ENCODE data around the gene EIF6. TPM values are rescaled to one million over a fixed set of nuclear protein-coding genes. Genes with fewer than 3 reads are reported as not detected.

The EIF6 gene
- total RNA-seq, 2 experiments from 2014 or later = 24.9 to 25.8 TPM

DNA sequence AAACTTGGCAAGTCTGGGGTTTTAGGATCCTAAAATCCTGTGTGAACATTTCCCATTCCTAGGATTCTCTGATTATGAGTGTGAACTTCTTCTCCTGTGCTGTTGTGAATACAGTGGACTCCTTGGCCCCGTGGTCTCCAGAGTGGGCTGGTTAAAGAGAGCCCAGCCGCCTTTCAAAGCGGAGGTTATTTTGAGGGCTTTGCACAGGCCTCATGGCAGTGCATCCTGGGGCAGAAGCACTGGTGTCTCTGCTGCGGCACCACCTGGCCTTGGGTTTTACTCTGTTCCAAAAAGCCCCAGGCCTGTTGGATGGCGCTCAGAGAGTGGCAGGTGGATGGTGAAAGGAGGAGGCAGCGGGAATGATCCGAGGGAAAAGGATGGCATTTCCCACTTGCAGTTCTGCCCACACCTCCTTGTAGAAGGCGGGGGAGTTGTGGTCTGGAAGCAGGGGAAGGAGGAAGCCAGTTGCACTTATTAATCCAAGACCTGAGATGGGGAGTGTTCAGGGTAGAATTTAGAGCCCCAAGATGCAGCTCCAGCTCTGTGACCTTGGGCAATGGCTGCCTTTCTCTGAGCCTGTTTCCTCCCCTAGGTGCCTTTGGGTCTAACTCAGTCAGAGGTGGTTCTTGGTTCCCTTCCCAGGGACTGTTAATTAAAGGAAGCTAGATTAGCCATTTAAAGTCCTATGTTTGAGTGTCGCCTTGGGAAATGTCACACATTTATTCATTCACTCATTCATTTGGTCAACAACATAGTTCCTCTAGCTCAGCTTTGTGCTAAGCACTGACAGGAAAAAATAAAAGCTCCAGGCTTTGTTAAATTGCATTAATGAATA lies 35.7 kb downstream of the EIF6 start:
- peaks cover 19% of the 10 kb centered on the region for H3K4me1 Mint-ChIP-seq (ENCODE audit: low read depth)
- no peaks in the 10 kb centered on the region for H3K9me3 Mint-ChIP-seq
- no peak overlapping the region for H3K27ac ChIP-seq (ENCODE audit: low read depth in 1 of 2, low read length in 2 of 2)
- H3K4me3 ChIP-seq (ENCODE audit: low read length) = no peak overlapping the region
- H3K36me3 ChIP-seq (ENCODE audit: insufficient read depth, low read length) = peaks cover 2% of the 10 kb centered on the region
- POLR2A ChIA-PET = interaction anchor here (0.6 kb wide), 1 partner anchor 260 kb away, joined by 3 read pairs; no protein-coding TSS in a partner anchor
- TF ChIP-seq, protein P1, sequence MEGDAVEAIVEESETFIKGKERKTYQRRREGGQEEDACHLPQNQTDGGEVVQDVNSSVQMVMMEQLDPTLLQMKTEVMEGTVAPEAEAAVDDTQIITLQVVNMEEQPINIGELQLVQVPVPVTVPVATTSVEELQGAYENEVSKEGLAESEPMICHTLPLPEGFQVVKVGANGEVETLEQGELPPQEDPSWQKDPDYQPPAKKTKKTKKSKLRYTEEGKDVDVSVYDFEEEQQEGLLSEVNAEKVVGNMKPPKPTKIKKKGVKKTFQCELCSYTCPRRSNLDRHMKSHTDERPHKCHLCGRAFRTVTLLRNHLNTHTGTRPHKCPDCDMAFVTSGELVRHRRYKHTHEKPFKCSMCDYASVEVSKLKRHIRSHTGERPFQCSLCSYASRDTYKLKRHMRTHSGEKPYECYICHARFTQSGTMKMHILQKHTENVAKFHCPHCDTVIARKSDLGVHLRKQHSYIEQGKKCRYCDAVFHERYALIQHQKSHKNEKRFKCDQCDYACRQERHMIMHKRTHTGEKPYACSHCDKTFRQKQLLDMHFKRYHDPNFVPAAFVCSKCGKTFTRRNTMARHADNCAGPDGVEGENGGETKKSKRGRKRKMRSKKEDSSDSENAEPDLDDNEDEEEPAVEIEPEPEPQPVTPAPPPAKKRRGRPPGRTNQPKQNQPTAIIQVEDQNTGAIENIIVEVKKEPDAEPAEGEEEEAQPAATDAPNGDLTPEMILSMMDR (IDR thresholded peaks at IDR 0.05) = no peak
- H3K27ac Mint-ChIP-seq = no peak overlapping the region
- H3K27me3 ChIP-seq (ENCODE audit: control insufficient read depth in 1 of 2, insufficient read depth in 2 of 2, low read length in 2 of 2) = no peaks in the 10 kb centered on the region
- CTCF ChIA-PET = no interaction called here
- H3K9me3 ChIP-seq (ENCODE audit: control insufficient read depth in 1 of 2, insufficient read depth in 1 of 2, low read length in 2 of 2) = no peaks in the 10 kb centered on the region
- H3K27me3 Mint-ChIP-seq = no peaks in the 10 kb centered on the region
- H3K36me3 Mint-ChIP-seq (ENCODE audit: low read depth) = no peaks in the 10 kb centered on the region
- intact Hi-C loops (cut with DNase I, micrococcal nuclease) = no loop called here
- H3K4me3 Mint-ChIP-seq = no peak overlapping the region
- no peak for ATAC-seq (ENCODE audit: poor library complexity)
- H3K4me1 ChIP-seq (ENCODE audit: insufficient read depth, low read length) = peaks cover 30% of the 10 kb centered on the region
- DNase-seq = no peak

- no peak for DNase-seq
- Histone ChIP-seq H3K4me1 (ENCODE audit: insufficient read depth, low read length) (peaks cover 17% of the 10 kb centered on the region), H3K27me3 (ENCODE audit: control insufficient read depth in 1 of 2, insufficient read depth in 2 of 2, low read length in 2 of 2) (no peaks in the 10 kb centered on the region), H3K9me3 (ENCODE audit: control insufficient read depth in 1 of 2, insufficient read depth in 1 of 2, low read length in 2 of 2) (no peaks in the 10 kb centered on the region), H3K27ac (ENCODE audit: low read depth in 1 of 2, low read length in 2 of 2) (no peak overlapping the region), H3K36me3 (ENCODE audit: insufficient read depth, low read length) (peaks cover 2% of the 10 kb centered on the region), H3K4me3 (ENCODE audit: low read length) (no peak overlapping the region)
- ChIA-PET CTCF (no interaction called here), POLR2A (no interaction called here)
- Mint-ChIP-seq H3K27me3 (no peaks in the 10 kb centered on the region), H3K36me3 (ENCODE audit: low read depth) (no peaks in the 10 kb centered on the region), H3K4me1 (ENCODE audit: low read depth) (peaks cover 10% of the 10 kb centered on the region), H3K4me3 (no peak overlapping the region), H3K9me3 (no peaks in the 10 kb centered on the region), H3K27ac (no peak overlapping the region)
- no peak for ATAC-seq (ENCODE audit: poor library complexity)
- intact Hi-C loops (cut with DNase I, micrococcal nuclease) = no loop called here
- TF ChIP-seq, protein P1 (IDR thresholded peaks at IDR 0.05) = no peak
These were observed 37.8 kb downstream of the EIF6 start for GRCh38 chr20:35246723-35247122.

DNA sequence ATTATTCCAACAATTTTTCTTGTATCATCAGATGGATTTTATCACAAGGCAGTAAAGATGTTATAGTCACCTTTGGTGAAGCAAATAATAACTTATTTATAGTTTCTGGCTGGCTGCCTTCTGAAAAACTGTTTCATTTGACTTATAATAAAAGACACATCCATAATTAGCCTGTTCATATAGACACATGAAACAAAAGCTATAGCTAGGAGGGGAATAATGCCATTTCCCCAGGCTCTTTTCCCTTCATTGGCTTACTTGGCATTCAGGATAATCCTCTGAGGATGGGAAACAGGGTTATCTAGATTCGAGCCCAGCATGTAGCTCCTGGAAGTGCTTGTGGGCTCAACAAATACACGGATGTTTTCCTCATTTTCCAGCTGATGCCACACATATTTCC lies 40.6 kb downstream of the EIF6 start:
- Histone ChIP-seq H3K9me3 (ENCODE audit: control insufficient read depth in 1 of 2, insufficient read depth in 1 of 2, low read length in 2 of 2) (no peaks in the 10 kb centered on the region), H3K4me1 (ENCODE audit: insufficient read depth, low read length) (no peaks in the 10 kb centered on the region), H3K27ac (ENCODE audit: low read depth in 1 of 2, low read length in 2 of 2) (no peak overlapping the region), H3K4me3 (ENCODE audit: low read length) (no peak overlapping the region), H3K27me3 (ENCODE audit: control insufficient read depth in 1 of 2, insufficient read depth in 2 of 2, low read length in 2 of 2) (no peaks in the 10 kb centered on the region), H3K36me3 (ENCODE audit: insufficient read depth, low read length) (peaks cover 2% of the 10 kb centered on the region)
- CTCF ChIA-PET = no interaction called here
- DNase-seq (no peak), ATAC-seq (ENCODE audit: poor library complexity) (no peak)
- H3K4me1 Mint-ChIP-seq (ENCODE audit: low read depth) = no peaks in the 10 kb centered on the region
- H3K36me3 Mint-ChIP-seq (ENCODE audit: low read depth) = no peaks in the 10 kb centered on the region
- POLR2A ChIA-PET = no interaction called here
- no peaks in the 10 kb centered on the region for H3K27me3 Mint-ChIP-seq
- H3K4me3 Mint-ChIP-seq = no peak overlapping the region
- no peaks in the 10 kb centered on the region for H3K9me3 Mint-ChIP-seq
- no peak overlapping the region for H3K27ac Mint-ChIP-seq
- TF ChIP-seq, protein P1 (IDR thresholded peaks at IDR 0.05) = no peak
- intact Hi-C loops (cut with DNase I, micrococcal nuclease) = no loop called here
